HEK293 (cell line): Measurements from ENCODE around the gene NCCRP1.

Source experiments
- HOXA7 ChIP-seq: sonication (generic); formaldehyde crosslinking; IDR thresholded peaks from 2 replicates; pipeline ENCODE4 v1.8.1; 2022; ENCODE audit warnings: missing genetic modification reagents, borderline replicate concordance
- PRDM1 ChIP-seq: fragments of 450-650 bp; formaldehyde crosslinking; IDR thresholded peaks from 2 replicates; pipeline ENCODE4; 2016; ENCODE audit warnings: missing biosample characterization, missing genetic modification characterization
- SP2 ChIP-seq: fragments of 450-650 bp; formaldehyde crosslinking; IDR thresholded peaks from 2 replicates; pipeline ENCODE4 v1.5.1; 2016; ENCODE audit warnings: missing biosample characterization, missing genetic modification characterization
- TCF7L2 ChIP-seq: IDR thresholded peaks from 2 replicates; pipeline ENCODE4 v1.6.1; 2011; ENCODE audit warnings: low read depth, mild to moderate bottlenecking, inconsistent platforms, low read length, moderate library complexity, borderline replicate concordance
- ZBTB1 ChIP-seq: fragments of 450-650 bp; formaldehyde crosslinking; IDR thresholded peaks from 2 replicates; pipeline ENCODE4 v1.5.1; 2016; ENCODE audit warnings: missing biosample characterization, missing genetic modification characterization
- ZFP41 ChIP-seq: fragments of 450-650 bp; formaldehyde crosslinking; IDR thresholded peaks from 2 replicates; pipeline ENCODE4 v1.5.1; 2016; ENCODE audit warnings: missing biosample characterization, missing genetic modification characterization, borderline replicate concordance
- ZNF114 ChIP-seq: fragments of 450-650 bp; formaldehyde crosslinking; IDR thresholded peaks from 2 replicates; pipeline ENCODE4 v1.5.0; 2017; ENCODE audit warnings: missing biosample characterization, missing genetic modification characterization
- ZNF23 ChIP-seq: fragments of 450-650 bp; formaldehyde crosslinking; IDR thresholded peaks from 2 replicates; pipeline ENCODE4 v1.5.1; 2016; ENCODE audit warnings: missing biosample characterization, missing genetic modification characterization, borderline replicate concordance
- ZNF350 ChIP-seq: fragments of 450-650 bp; formaldehyde crosslinking; IDR thresholded peaks from 2 replicates; pipeline ENCODE4 v1.5.0; 2017; ENCODE audit warnings: missing biosample characterization, mild to moderate bottlenecking, missing genetic modification characterization
- ZNF426 ChIP-seq: fragments of 450-650 bp; formaldehyde crosslinking; IDR thresholded peaks from 2 replicates; pipeline ENCODE4 v1.5.1; 2017; ENCODE audit warnings: missing biosample characterization, missing genetic modification characterization, mild to moderate bottlenecking, inconsistent platforms, moderate library complexity
- TF ChIP-seq, protein P1 (sequence below): fragments of 450-650 bp; formaldehyde crosslinking; IDR thresholded peaks from 2 replicates; pipeline ENCODE4 v1.5.1; 2016; ENCODE audit warnings: missing biosample characterization, missing genetic modification characterization
- TF ChIP-seq, protein P2 (sequence below): fragments of 450-650 bp; formaldehyde crosslinking; IDR thresholded peaks from 2 replicates; pipeline ENCODE4 v1.5.1; 2016; ENCODE audit warnings: missing biosample characterization, missing genetic modification characterization

DNA sequence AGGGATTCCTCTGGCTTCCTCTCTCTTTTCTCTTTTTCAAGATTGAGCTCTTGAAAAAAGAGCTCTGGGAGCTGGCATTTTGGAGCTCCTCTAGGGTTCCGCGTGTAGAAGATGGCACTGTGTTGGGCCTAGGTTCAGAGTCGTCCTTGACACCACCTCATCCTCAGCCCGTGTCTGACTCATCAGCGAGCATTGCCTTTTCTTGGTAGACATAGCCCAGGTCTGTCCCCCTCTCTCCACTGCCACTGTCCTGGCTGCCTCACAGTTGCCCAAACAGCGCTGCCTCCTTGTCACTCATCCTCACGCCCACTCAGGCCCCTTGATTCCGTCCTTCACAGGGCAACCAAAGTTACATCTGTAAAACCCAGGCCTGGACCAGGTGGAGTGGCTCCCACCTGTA is 46.5 kb upstream of the NCCRP1 start:
- TF ChIP-seq, protein P1, sequence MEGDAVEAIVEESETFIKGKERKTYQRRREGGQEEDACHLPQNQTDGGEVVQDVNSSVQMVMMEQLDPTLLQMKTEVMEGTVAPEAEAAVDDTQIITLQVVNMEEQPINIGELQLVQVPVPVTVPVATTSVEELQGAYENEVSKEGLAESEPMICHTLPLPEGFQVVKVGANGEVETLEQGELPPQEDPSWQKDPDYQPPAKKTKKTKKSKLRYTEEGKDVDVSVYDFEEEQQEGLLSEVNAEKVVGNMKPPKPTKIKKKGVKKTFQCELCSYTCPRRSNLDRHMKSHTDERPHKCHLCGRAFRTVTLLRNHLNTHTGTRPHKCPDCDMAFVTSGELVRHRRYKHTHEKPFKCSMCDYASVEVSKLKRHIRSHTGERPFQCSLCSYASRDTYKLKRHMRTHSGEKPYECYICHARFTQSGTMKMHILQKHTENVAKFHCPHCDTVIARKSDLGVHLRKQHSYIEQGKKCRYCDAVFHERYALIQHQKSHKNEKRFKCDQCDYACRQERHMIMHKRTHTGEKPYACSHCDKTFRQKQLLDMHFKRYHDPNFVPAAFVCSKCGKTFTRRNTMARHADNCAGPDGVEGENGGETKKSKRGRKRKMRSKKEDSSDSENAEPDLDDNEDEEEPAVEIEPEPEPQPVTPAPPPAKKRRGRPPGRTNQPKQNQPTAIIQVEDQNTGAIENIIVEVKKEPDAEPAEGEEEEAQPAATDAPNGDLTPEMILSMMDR (tag by site-specific recombination) = no peak
- no peak for TF ChIP-seq HOXA7 (CRISPR knock-in tag)
- TF ChIP-seq ZNF350 (tag by site-specific recombination) = no peak
- no peak for TF ChIP-seq SP2 (tag by site-specific recombination)
- no peak for TF ChIP-seq ZNF23 (tag by site-specific recombination)
- TF ChIP-seq PRDM1 (tag by site-specific recombination) = no peak
- TF ChIP-seq ZNF426 (tag by site-specific recombination) = no peak
- TF ChIP-seq TCF7L2 = no peak
- TF ChIP-seq, protein P2, sequence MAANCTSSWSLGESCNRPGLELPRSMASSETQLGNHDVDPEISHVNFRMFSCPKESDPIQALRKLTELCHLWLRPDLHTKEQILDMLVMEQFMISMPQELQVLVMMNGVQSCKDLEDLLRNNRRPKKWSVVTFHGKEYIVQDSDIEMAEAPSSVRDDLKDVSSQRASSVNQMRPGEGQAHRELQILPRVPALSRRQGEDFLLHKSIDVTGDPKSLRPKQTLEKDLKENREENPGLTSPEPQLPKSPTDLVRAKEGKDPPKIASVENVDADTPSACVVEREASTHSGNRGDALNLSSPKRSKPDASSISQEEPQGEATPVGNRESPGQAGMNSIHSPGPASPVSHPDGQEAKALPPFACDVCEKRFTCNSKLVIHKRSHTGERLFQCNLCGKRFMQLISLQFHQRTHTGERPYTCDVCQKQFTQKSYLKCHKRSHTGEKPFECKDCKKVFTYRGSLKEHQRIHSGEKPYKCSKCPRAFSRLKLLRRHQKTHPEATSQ (tag by site-specific recombination) = no peak
- no peak for TF ChIP-seq ZNF114 (tag by site-specific recombination)
- TF ChIP-seq ZBTB1 = no peak
- no peak for TF ChIP-seq ZFP41 (tag by site-specific recombination)
